Stimulated activated CD8-positive, alpha-beta memory T cell treated with anti-CD3 and anti-CD28 coated beads, Interleukin-12 subunit alpha, Interleukin-12 subunit beta, amount 100 ng/mL, for 24 hours (primary cell): Measurements from ENCODE around the gene INKA1.
"Not testable (repeated sequence)": the region's sequence is repeated elsewhere in the genome, so short reads cannot be mapped to it uniquely, and the experiment has no call there.

Source experiments
- DNase-seq: peaks from one replicate; pipeline ENCODE4 v3.0.0-alpha.2; 2020; ENCODE audit errors: extremely low read depth

Gene INKA1

DNA sequence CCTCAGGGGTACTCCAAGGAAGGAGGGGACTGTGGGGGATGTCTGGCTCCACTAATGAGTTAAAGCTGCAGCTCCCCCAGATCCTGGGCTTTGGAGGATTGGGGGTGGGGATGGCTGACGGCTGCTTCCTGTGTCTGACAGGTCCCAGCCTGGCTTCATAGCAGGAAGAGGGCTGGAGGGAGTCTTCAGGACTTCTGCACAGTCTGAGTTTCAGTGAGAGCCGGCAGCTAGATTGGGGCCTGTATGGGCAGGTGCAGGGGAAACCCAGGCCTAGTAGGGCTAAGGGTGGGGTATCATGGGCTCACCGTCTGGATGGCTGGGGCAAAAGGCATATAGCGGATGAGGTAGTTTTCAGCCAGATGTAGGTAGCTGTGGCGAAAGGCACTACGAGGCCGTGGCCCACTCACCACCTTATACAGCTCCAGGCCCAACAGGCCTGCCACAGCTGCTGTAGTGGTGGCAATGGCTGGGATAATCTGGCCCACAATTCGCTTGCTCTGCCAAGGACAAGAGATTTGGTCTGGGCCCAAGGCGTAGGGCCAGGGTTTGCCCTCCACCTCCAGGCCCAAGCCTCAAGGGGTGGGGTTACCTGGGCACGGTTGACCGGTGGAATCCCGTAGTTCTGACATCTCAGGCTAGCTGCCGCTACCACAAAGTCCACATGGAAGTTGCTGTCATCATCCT, 4.5 kb downstream of the INKA1 start:
- no peak for DNase-seq

DNA sequence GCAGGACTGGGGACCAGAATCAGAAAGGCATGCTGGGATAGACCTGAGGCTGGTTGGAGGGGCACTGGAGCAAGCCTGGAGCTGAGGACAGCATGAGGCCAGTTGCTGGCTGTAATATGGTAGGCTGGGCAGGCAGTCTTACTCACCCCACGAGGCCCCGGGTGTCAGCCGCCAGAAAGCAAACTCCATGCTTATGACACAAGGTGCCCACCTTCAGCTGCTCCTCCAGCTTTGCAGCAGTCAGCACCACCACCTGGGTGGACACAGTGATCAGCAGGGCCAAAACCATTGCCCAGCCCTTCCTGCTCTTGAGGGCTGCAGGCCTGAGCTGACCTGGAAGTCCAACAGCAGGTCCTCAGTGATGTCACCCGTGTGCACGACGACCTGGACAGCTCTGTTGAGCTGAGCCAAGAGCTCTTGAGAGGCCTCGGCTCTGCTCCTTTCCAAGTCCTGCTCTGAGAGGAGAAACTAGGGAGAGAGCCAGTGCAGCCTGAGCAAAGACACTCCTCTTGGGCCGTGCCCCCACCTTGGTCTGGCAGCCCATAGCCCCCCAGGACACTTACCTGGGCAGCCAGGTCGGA, 9.9 kb downstream of the INKA1 start:
- no peak for DNase-seq

DNA sequence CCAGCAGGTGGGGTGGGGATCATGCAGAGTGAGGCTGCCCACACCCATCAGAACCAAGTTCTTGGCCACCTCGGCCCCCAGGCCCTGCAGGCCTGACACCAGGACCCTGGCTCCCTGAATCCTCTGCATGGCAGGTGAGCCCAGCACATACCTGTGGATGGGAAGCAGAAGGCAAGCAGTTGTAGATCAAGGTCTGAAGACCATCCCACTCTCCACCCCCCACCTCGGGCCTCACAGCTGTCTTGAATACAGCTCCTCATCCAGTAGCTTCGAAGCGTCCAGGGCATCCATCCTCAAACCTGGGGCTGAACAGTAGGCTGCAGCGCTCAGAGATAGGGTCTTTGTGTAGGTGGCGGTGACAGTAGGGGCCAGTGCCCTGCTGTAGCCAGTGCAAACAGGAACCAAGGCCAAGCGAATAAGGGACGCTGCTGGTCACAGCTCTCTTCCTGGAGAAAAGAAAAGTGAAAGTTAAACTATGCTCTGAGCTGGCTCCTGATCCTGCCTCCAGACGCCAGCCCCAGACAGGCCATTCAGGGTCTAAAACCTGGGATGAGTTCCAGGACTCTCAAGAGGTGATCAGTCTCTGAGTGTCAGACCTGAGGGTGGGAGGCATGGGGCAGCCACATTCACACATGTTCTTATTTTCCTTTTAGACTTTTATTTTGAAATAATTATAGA, 10.6 kb downstream of the INKA1 start, which contains the start of gene UBA7:
Gene UBA7, minus strand, starts transcription at position 457 of the 678 bp plus-strand sequence. Its CDS starts 166 bp downstream, at position 291.
- no peak for DNase-seq

DNA sequence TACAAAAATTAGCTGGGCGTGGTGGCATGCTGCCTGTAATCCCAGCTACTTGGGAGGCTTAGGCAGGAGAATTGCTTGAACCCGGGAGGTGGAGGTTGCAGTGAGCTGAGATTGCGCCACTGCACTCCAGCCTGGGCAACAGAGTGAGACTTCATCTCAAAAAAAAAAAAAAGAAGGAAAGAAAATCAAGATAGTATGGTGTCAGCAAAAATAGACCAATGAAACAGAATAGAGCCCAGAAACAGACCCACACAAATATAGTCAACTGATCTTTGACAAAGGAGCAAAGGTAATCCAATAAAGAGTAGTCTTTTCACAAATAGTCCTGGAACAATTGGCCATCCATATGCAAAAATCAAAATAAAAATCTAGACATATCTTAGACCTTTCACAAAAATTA, 20.1 kb downstream of the INKA1 start:
- not testable (repeated sequence) for DNase-seq

DNA sequence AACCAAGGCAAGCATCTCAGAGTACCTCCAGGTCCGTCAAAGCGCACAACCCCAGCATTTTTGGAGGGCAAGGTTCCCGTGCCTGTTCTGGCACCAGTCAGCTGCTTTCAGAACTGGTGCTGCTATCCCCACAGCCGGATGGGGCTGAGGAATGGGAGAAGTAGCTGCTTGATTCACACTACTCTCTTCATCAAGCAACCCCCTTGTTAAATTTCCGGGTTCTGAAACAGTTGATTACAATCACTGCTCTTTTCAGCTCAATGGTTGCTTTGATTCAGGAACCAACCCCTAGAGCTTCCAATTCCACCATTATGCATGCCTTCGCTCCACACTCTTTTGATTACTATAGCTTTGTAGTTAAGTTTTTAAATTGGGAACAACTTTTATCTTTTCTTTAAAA, 23.0 kb downstream of the INKA1 start:
- DNase-seq = no peak

DNA sequence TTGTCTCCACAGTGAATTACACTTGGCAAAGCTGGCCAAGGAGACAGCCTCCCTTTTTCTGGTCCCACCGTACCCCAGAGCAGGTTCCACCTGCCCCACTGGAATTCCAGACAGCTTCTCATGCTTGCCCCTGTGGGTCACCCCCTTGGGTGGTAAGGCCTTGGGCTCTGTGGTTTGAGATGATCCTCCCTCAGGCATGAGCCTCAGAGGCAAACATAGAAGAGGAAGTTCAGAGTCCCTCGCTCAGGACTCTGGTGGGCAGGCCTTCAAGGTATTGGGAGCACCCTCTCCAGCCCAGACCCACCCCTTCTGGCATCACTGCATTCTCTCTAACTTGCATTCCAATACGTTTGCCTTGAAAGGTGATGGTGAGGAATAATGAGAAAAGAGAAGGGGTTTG, 28.3 kb downstream of the INKA1 start:
- DNase-seq = no peak

DNA sequence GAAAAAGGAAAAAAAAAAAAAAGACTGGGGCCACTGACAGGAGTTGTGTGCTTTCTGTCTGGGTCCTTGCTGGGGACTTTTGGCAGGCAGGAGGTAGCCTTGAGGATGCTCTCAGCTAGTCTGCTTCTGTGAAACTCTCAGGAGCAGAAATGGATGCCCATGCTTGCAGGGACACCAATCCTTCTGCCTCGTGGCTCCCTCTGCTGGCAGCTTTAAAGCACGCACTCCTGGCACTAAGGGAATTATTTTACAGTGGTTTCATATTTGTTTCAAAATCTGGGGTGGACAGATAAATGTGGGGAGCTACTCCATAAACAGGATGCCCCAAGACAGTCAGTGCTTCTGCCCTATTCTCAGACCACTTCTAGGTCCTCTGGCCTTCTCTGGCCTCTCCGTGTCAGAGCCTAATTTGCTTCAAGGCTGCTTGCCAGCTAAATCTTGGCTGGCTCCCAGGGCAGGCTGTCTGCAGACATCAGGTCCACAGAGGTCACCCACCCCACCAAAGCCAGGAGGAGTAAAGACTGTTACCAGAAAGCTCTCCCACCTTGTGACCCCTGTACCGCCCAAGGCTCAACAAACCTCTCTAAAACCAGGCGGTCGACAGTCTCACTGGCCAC, 36.2 kb downstream of the INKA1 start:
- peak; percentile 21 for DNase-seq

DNA sequence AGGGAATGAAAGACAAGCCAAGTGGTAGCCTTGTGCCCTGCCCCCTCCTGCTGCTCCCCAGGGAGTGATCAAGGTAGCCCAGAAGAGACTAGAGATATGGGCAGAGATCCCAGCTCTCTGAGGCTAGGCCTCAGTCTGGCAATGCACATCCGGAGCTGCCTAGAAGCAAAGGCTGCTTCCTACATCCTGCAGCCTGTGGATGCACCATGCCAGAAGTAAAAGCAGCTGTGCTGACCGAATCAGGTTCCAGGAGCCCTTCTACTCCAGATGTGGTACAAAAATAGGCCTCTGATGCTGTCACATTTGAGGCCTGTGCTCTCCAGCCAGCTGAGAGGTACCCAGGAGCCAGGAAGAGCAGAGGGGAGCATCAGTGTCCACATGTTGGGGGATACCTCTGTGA, 37.3 kb downstream of the INKA1 start:
- no peak for DNase-seq

DNA sequence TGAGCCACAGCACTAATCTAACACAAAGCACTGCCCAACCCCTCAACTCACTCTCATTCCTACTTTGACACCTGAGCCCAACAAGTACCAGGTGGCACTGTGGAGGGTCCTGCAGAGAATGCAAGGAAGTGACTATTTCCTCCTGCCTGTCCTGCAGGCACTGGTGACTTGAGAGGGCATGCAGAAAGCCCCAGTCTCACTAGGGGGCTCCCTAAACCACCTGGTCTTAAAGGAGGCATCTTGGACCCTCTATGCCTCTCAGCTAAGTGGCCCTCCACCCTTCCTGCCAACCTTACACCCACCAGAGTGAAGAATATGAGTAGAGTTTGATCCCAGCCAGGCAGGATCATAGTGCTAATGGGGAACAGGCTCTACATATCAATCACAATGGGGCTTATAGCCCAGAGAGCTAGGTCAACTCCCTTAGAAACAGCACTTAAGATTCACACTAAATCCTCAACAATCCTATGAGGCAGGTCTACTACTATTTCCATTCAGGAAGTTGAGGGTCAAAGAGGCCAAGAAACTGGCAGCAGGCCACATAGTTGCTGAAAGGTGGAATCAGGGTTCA, 38.1 kb downstream of the INKA1 start:
- no peak for DNase-seq

DNA sequence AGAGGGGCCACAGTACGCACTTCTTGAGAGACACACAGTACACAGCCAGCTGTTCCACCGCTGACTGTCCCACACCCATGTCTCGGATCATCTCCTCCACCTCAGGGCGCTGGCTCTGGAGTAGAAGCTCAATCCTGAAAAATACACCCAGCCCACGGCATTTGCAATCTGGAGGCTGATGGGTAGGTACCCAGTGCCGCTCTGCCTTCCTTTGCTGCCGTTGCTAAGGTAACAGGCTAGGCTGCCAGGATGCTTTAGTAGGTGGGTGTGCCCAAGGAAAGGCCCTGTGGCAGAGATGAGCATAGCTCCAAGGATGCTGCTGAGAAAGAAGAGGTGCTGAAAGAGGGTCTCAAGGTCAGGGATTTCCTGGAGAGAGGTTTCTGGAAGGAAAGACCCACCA, 38.7 kb downstream of the INKA1 start:
- no peak for DNase-seq

DNA sequence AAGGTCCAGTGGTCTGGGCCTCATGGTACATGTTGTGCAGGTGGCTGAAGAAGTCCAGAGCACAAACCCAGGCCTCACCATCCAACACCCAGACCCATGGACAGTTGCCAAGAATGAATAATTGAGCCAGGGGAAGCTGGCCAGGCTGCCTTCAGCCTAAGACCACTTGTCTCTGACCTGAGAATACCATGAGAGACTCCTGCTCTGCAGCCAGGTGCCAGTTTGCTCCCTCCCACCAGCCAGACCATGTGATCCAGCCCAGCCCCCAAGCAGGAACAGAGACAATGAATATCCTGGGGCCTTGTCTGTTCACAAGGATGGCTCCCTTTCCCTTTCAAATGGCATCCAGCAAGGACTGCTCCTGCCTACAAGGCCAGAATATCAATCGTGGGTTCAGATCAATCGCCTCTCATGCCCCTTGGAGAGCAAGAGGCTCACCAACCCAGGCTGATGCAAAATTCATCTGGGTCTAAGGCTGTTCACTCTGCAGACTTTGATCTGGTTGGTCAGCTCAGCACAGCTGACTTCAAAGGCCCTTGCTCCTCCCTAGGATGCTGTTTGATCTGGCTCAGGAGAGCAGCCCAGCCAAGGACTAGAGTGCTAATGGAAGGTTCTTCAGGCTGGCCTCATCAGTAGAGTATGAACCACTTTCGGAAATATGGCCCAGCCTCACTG, 39.9 kb downstream of the INKA1 start:
- DNase-seq = no peak

DNA sequence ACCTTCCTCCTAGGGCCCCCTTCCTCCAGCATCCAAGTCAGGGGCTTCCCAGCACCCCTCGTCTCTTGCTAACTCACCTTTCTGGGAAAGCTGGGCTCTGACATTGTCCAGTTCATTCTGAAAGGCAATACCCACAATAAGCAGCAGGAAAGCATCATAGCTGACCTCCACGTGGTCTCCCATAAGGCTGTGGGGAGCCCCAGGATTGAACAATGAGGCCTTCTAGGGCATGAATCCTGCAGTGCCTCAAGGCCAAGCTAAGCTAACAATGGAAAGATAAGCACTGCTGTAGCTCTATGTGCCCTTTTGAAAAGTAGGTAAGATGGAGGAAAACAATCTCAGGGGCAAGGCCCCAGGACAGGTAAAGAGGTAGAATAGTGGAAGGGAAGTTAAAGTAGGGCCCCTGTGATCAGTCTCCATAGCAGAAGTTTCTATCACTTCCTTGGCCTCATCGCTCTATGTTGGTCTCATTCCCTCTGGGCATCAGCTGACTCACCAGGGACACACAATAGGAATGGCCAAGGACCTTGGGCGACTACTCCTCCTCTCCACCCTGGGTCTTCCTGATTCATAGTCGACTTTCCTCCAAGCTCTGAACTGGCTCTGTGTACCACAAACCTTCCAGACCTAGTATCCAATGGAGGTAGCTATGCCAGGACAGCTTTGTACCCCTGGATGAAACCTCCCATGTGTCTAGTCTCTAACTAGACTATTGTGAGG, 41.6 kb downstream of the INKA1 start:
- DNase-seq = no peak

DNA sequence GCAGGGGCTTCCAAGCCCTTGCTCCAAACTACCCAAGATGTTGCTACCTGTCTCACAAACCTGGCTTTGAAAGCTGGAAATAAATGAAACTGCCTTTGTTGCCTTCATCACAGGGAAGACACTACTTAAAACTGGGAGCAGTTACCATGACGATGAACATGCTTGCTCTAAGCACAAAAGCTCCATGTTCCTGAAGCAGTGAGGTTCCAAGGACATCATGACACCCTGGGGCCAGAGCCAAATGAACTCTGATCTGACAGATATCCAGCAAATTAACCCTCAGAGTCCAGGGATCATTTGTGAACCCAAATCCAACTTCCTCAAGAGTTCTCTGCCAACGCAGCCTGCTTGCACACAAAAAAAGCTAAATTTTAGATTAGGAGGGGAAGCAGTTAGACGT, 42.6 kb downstream of the INKA1 start:
- DNase-seq = no peak
